Duodenal mucosa (tissue), 2 donors: ENCODE data around the gene MBP.
"Not testable (repeated sequence)": the region's sequence is repeated elsewhere in the genome, so short reads cannot be mapped to it uniquely, and the experiment has no call there.

Source experiments
- H3K27ac ChIP-seq: one replicate; pipeline ENCODE4 v1.7.0; 2013; ENCODE audit warnings: low read depth, low read length
- H3K27me3 ChIP-seq, 2 donors: one replicate each; pipeline ENCODE4 v1.7.0; 2013; ENCODE audit warnings: low read length in 2 of 2, control low read depth in 1 of 2; ENCODE audit not compliant: insufficient read depth in 2 of 2, control insufficient read depth in 1 of 2
- H3K36me3 ChIP-seq, 2 donors: one replicate each; pipeline ENCODE4 v1.7.0; 2013; ENCODE audit warnings: low read length in 2 of 2, control low read depth in 1 of 2; ENCODE audit not compliant: insufficient read depth in 2 of 2, control insufficient read depth in 1 of 2
- H3K4me1 ChIP-seq, 2 donors: one replicate each; pipeline ENCODE4 v1.7.0; 2013; ENCODE audit warnings: low read length in 2 of 2, control low read depth in 1 of 2; ENCODE audit not compliant: insufficient read depth in 2 of 2, control insufficient read depth in 1 of 2
- H3K4me3 ChIP-seq, 2 donors: one replicate each; pipeline ENCODE4 v1.7.0; 2013; ENCODE audit warnings: low read length in 2 of 2, low read depth in 1 of 2
- H3K9ac ChIP-seq, 2 donors: one replicate each; pipeline ENCODE4 v1.7.0; 2013; ENCODE audit warnings: low read length in 2 of 2, low read depth in 1 of 2
- H3K9me3 ChIP-seq, 2 donors: one replicate each; pipeline ENCODE4 v1.7.0; 2013; ENCODE audit warnings: low read length in 2 of 2, control low read depth in 1 of 2; ENCODE audit not compliant: control insufficient read depth in 1 of 2

MBP gene

GRCh38 chr18:76967299-76967698, 165.3 kb downstream of the MBP start:
- not testable (repeated sequence) for H3K4me3 ChIP-seq, H3K9me3 ChIP-seq, H3K9ac ChIP-seq, H3K27me3 ChIP-seq, H3K4me1 ChIP-seq, H3K27ac ChIP-seq
- peaks cover 0 to 14% of the 10 kb centered on the region in 2 donors for H3K36me3 ChIP-seq

GRCh38 chr18:76965555-76966151, 166.9 kb downstream of the MBP start:
- not testable (repeated sequence) for H3K9ac ChIP-seq, H3K27me3 ChIP-seq, H3K9me3 ChIP-seq, H3K4me3 ChIP-seq, H3K27ac ChIP-seq, H3K4me1 ChIP-seq
- peaks cover 0 to 15% of the 10 kb centered on the region in 2 donors for H3K36me3 ChIP-seq

GRCh38 chr18:76963936-76964335, 168.6 kb downstream of the MBP start:
- H3K4me1 ChIP-seq = peaks cover 2 to 5% of the 10 kb centered on the region in 2 donors
- H3K27me3 ChIP-seq = no peaks in the 10 kb centered on the region
- H3K36me3 ChIP-seq = peaks cover 0 to 24% of the 10 kb centered on the region in 2 donors
- no peaks in the 10 kb centered on the region for H3K9me3 ChIP-seq
- no peak overlapping the region for H3K27ac ChIP-seq
- H3K4me3 ChIP-seq = no peak overlapping the region
- no peak overlapping the region for H3K9ac ChIP-seq

- H3K4me1 ChIP-seq = peaks cover 6 to 9% of the 10 kb centered on the region in 2 donors
- H3K27ac ChIP-seq = no peak overlapping the region
- no peak overlapping the region for H3K9ac ChIP-seq
- no peaks in the 10 kb centered on the region for H3K9me3 ChIP-seq
- H3K36me3 ChIP-seq = peaks cover 0 to 29% of the 10 kb centered on the region in 2 donors
- H3K4me3 ChIP-seq = no peak overlapping the region
- H3K27me3 ChIP-seq = no peaks in the 10 kb centered on the region
These were observed 169.7 kb downstream of the MBP start for GRCh38 chr18:76962851-76963250.

GRCh38 chr18:76960528-76961035, 172.0 kb downstream of the MBP start:
- Histone ChIP-seq H3K4me3 (no peak overlapping the region), H3K36me3 (peaks cover 0 to 41% of the 10 kb centered on the region in 2 donors), H3K9me3 (no peaks in the 10 kb centered on the region), H3K4me1 (peaks cover 4 to 11% of the 10 kb centered on the region in 2 donors), H3K9ac (no peak overlapping the region), H3K27me3 (no peaks in the 10 kb centered on the region), H3K27ac (no peak overlapping the region)

GRCh38 chr18:76959605-76960004, 173.0 kb downstream of the MBP start:
- Histone ChIP-seq H3K27me3 (no peaks in the 10 kb centered on the region), H3K27ac (no peak overlapping the region), H3K4me3 (no peak overlapping the region), H3K9ac (no peak overlapping the region), H3K9me3 (no peaks in the 10 kb centered on the region), H3K4me1 (peaks cover 4 to 11% of the 10 kb centered on the region in 2 donors), H3K36me3 (peaks cover 0 to 41% of the 10 kb centered on the region in 2 donors)

GRCh38 chr18:76958692-76959341, 173.8 kb downstream of the MBP start:
- H3K4me1 ChIP-seq = peaks cover 4 to 11% of the 10 kb centered on the region in 2 donors
- H3K9ac ChIP-seq = no peak overlapping the region
- H3K27ac ChIP-seq = no peak overlapping the region
- H3K4me3 ChIP-seq = no peak overlapping the region
- no peaks in the 10 kb centered on the region for H3K9me3 ChIP-seq
- no peaks in the 10 kb centered on the region for H3K27me3 ChIP-seq
- peaks cover 0 to 44% of the 10 kb centered on the region in 2 donors for H3K36me3 ChIP-seq

GRCh38 chr18:76957384-76958355, 174.9 kb downstream of the MBP start:
- H3K9me3 ChIP-seq = no peaks in the 10 kb centered on the region
- peaks cover 9 to 11% of the 10 kb centered on the region in 2 donors for H3K4me1 ChIP-seq
- peak overlapping the region; percentile 24 to 31 for H3K4me3 ChIP-seq
- no peaks in the 10 kb centered on the region for H3K27me3 ChIP-seq
- no peak overlapping the region for H3K27ac ChIP-seq
- no peak overlapping the region for H3K9ac ChIP-seq
- H3K36me3 ChIP-seq = peaks cover 0 to 53% of the 10 kb centered on the region in 2 donors

GRCh38 chr18:76956648-76957047, 175.9 kb downstream of the MBP start:
- Histone ChIP-seq H3K4me1 (peaks cover 11 to 12% of the 10 kb centered on the region in 2 donors), H3K36me3 (peaks cover 0 to 58% of the 10 kb centered on the region in 2 donors)

More at GRCh38 chr18:76956648-76957047, 175.9 kb downstream of the MBP start:
- H3K9me3 ChIP-seq = no peaks in the 10 kb centered on the region
- no peak overlapping the region for H3K9ac ChIP-seq
- H3K27ac ChIP-seq = no peak overlapping the region
- no peak overlapping the region for H3K4me3 ChIP-seq
- H3K27me3 ChIP-seq = no peaks in the 10 kb centered on the region
